HG03354 (cell line): ENCODE measurements around the gene MYRF.

Experiments used
- ATAC-seq: cut with Tn5 transposase; IDR thresholded peaks from one replicate; pipeline ENCODE4 v1.9.1; 2021; ENCODE audit warnings: mild to moderate bottlenecking; ENCODE audit not compliant: unreplicated experiment, poor library complexity, severe bottlenecking

Gene MYRF

GRCh38 chr11:61752117-61752924, at the start of gene MYRF:
MYRF (plus strand) TSS chr11:61752636; CDS start chr11:61752745, 109 bp downstream.
- ATAC-seq: no peak

GRCh38 chr11:61702701-61703312, 49.6 kb upstream of the MYRF start:
- ATAC-seq: no peak

- no peak for ATAC-seq
Measured at GRCh38 chr11:61704838-61705237, 47.6 kb upstream of the MYRF start.

- ATAC-seq: no peak
Measured at GRCh38 chr11:61706452-61707400, 45.7 kb upstream of the MYRF start.

GRCh38 chr11:61707574-61707973, 44.9 kb upstream of the MYRF start:
- no peak for ATAC-seq

GRCh38 chr11:61709110-61709509, 43.3 kb upstream of the MYRF start:
- ATAC-seq: no peak

GRCh38 chr11:61709572-61709971, 42.9 kb upstream of the MYRF start:
- ATAC-seq: no peak

GRCh38 chr11:61710019-61710418, 42.4 kb upstream of the MYRF start:
- no peak for ATAC-seq

GRCh38 chr11:61711037-61711436, 41.4 kb upstream of the MYRF start:
- no peak for ATAC-seq

- ATAC-seq: no peak
Measured at GRCh38 chr11:61711498-61711897, 40.9 kb upstream of the MYRF start.

- no peak for ATAC-seq
Measured at GRCh38 chr11:61712314-61712713, 40.1 kb upstream of the MYRF start.

GRCh38 chr11:61712846-61713245, 39.6 kb upstream of the MYRF start:
- ATAC-seq: no peak

- no peak for ATAC-seq
Measured at GRCh38 chr11:61713464-61713863, 39.0 kb upstream of the MYRF start.

GRCh38 chr11:61713906-61714305, 38.5 kb upstream of the MYRF start:
- ATAC-seq: no peak

GRCh38 chr11:61714316-61714715, 38.1 kb upstream of the MYRF start:
- no peak for ATAC-seq

GRCh38 chr11:61714916-61715315, 37.5 kb upstream of the MYRF start:
- no peak for ATAC-seq

- no peak for ATAC-seq
Measured at GRCh38 chr11:61715867-61716266, 36.6 kb upstream of the MYRF start.

GRCh38 chr11:61716478-61717285, 35.8 kb upstream of the MYRF start:
- ATAC-seq: no peak

- ATAC-seq: no peak
Measured at GRCh38 chr11:61717286-61718033, 35.0 kb upstream of the MYRF start.
